Amniotic stem cell (primary cell): ENCODE results near the gene FXYD5.

Experiments used
- DNase-seq: peaks from one replicate; lab custom pipeline; 2025; lab: John Stamatoyannopoulos, UW

Gene FXYD5, protein sequence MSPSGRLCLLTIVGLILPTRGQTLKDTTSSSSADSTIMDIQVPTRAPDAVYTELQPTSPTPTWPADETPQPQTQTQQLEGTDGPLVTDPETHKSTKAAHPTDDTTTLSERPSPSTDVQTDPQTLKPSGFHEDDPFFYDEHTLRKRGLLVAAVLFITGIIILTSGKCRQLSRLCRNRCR

DNA sequence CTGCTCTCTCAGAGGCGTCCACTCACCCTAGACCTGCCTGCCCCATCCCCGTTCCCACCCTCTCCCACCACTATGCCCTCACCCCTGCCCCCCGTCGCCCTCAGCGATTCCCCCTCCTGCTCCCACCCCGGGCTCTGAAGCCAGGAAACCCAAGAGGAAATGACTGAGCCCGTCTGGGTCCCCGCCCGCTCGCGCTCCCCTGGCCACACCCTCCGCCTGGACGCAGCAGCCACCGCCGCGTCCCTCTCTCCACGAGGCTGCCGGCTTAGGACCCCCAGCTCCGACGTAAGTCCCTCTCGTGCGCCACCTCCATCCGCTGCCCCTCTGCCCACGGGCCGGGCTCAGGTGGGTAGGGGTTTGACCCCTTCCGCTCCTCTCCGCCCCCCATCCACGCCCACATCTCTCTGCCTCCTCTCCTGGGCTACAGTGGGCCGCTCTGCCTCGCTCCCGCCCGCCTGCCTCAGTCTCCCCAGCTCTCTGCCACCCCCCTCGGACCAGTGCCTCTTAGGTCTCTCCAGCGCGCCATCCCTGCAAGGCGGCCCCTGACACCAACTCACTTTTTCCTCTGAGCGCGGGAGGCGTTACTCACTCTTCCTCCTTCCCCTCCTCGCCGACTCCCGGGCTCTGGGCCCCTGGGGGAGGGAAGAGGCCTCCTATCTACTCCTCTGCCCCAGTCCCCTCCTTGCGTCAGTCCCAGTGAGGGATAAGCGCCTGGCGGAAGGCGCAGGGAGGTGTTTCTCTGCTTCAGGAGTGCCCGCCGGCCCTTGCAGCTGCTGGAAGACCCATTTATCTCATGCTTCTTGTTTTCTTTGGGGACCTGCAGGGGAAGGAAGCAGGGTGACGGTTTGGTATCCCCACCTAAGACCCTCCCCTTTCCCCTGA, at the start of gene FXYD5:
Gene FXYD5, plus strand, starts transcription at position 211 of the 882 bp plus-strand sequence. CDS start 816 bp downstream, outside the sequence.
- DNase-seq: peak; percentile 72

DNA sequence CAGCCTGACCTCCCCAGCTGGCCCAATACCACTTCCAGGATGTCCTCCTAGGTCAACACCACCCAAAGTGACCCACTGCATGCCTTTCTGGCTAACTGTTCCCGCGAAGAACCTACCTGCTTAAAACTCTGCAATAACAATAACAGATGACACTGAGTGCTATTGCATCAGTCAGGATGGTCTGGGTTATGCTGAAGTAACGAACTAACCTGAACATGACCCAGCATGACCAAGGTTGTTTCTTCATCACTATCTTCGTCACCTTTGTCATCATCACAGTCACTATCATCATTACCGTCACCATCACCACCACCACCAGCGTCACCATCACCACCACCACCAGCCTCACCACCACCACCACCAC, 49.5 kb upstream of the FXYD5 start:
- no peak for DNase-seq

DNA sequence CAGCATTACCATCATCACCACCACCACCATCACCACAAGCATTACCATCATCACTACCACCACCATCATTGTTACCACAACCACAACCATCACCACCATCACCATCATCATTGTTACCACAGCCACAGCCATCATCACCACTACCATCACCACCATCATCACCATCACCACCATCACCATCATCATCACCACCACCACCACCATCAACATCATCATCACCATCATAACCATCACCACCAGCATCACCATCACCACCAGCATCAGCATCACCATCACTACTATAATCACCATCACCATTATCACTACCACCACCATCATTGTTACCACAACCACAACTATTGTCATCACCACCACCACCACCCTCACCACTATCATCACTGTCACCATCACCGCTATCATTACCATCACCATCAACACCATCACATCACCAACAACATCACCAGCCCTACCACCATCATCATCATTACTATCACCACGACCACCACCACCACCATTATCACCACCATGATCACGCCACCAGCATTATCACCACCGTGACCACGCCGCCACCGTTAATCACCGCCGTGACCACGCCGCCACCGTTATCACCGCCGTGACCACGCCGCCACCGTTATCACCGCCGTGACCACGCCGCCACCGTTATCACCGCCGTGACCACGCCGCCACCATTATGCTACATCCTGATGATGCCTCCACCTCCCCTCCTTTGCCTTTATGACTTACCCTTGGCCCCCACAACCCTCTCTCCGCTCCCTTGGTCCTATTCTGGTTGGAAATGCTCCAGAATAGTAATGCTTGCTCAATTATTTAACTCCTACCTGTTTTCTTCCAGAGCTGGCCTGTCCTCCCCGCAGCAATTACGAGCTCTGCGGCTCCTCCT, 48.9 kb upstream of the FXYD5 start:
- DNase-seq: no peak

DNA sequence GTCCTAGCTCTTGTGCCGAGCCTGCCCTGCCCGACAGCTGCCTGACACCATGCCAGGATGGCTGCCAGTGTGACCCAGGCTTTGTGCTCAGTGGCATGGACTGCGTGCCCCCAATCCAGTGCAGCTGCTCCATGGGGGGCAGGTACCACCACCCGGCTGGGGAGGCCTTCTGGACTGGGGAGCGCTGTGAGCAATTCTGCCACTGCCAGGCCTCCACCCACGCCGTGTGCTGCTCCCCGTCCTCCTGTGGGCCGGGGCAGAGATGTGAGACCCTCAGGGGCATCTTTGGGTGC, 48.3 kb upstream of the FXYD5 start:
- no peak for DNase-seq

DNA sequence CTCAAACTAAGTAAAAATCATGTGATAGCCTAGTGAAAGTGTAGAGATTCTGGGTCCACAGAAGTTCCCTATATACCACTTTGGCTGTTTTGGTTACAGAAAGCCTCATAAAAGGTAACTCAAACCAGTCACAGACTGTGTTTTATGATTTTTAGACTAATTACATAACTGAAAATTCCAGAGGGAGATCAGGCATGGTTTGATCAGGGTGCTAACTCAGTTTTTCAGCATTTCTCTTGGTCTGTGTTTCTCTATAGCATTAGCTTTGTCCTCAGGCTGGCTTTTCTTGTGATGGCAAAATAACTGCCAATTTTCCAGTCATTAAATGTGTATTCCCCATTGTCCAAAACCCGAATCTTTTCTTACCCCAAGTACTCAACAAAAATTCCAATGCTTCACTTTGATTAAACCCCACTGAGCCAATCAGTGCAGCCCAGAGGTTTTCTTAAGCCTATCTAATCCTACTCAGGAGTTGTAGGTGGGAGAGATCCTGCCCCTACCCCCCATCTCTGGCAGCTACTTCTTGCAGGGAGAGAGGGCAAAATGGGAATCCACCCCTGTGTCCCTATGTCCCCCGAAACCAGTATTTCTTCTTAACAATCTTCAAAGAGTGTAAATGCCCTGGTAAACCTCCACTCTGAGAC, 47.5 kb upstream of the FXYD5 start:
- DNase-seq: no peak

DNA sequence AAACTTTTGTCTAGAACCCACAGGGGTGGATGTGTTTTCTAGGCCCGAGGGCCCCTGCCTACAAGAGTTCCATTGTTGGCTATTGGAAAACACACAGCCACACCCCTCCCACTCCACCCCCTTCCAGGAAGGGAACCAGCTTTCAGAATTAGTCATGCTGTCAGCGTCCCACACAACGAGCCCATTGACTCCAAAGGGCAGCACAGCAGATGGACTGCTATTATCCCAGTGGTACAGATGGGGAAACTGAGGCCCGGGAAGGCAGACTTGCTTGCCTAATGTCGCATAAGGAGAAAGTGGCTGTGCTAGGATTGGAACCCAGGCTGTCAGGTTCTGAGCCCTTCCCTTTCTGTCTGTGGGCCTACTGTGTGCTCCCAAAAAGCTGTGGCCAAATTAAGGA, 47.0 kb upstream of the FXYD5 start:
- DNase-seq: no peak

DNA sequence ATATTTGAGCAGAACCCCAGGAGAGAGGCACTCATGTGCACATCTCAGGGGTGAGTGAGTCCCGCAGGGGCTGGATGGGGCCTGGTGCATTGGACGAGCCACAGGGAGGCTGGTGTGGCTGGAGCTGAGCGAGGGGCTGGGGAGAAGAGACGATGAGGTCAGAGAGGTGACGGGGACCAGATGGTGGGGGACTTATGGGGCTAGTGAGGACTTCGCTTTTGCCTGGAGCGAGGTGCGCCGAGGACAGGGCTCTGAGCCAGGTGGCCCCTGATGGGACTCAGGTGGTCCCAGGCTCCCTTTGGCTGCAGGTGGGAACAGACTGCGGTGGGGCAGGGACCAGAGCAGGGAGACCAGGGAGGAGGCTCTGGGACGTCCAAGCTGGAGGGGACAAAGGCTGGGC, 45.8 kb upstream of the FXYD5 start:
- DNase-seq: no peak

DNA sequence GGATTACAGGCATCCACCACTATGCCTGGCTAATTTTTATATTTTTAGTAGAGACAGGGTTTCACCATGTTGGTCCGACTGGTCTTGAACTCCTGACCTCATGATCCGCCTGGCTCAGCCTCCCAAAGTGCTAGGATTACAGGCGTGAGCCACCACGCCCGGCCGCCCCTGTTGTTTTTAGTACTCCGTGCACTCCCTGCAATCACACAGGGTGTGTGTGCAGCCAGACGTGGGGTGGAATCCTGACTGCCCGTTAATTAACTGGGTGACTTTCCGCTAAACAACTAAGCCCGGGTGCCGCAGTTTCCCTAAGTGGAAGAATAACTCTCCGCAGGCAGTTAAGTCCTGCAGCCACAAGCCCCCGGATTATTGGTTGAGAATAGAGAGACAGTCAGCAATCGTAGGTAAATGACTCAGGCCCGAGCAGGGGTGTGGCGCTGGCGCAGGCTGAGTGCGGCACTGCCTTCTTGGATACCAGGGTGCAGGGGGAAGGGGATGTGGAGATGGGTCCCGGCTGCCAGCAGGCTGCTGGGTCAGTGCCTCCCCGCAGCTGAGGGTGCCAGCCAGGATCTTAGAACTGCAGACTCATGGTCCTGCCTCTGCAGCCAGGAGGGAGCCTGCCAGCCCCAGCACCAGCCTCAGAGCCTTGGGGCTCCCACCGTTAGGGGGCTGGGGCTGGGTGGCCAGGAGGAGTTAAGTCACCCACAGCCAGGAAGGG, 45.0 kb upstream of the FXYD5 start:
- DNase-seq: no peak

DNA sequence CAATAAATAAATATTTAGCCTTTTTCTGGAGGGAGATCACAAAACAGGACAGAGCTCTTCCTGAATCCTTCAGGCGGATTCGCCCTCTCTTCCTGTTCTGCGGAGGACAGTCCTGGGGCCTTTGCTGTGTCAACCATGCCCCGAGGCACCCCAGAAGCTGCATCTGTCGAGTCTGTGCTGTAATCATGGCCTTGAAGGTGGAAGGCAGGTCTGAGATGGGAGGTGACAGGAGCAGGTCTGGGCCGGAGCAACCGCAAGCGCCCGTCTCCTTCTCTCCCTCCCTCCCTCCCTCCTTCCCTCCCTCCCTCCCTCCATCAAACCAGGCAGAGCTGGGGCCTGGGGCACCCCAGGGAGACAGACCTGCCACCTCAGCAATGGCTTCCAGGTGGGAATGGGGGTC, 43.6 kb upstream of the FXYD5 start:
- no peak for DNase-seq

DNA sequence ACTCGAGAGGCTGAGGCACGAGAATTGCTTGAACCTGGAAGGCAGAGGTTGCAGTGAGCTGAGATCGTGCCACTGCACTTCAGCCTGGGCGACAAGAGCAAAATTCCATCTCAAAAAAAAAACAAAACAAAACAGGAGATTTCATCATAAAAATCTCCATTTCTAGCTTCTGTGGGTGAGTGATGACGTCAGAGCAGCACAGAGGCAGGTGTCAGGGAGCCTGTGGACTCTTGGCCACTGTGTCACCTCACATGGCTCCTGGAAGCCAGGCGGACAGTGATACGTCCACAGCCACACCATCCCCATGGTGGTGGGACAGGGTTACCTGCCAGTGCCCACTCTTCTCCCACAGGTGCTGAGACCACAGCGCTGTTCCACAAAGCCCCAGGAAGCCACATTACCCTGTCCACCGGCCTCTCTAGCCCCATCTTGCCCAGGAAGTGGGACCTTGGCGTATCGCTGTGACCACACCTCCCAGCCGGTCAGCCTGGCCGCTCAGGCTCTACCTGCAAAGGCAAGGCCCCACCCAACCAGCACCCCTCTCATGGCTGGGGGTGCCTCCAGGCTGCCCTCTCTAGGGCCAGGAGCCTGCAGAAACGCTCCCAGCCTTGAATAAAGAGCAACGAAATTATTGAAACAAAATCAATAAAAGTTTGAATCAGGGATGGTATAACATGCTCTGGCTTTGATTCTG, 41.4 kb upstream of the FXYD5 start:
- DNase-seq: no peak

DNA sequence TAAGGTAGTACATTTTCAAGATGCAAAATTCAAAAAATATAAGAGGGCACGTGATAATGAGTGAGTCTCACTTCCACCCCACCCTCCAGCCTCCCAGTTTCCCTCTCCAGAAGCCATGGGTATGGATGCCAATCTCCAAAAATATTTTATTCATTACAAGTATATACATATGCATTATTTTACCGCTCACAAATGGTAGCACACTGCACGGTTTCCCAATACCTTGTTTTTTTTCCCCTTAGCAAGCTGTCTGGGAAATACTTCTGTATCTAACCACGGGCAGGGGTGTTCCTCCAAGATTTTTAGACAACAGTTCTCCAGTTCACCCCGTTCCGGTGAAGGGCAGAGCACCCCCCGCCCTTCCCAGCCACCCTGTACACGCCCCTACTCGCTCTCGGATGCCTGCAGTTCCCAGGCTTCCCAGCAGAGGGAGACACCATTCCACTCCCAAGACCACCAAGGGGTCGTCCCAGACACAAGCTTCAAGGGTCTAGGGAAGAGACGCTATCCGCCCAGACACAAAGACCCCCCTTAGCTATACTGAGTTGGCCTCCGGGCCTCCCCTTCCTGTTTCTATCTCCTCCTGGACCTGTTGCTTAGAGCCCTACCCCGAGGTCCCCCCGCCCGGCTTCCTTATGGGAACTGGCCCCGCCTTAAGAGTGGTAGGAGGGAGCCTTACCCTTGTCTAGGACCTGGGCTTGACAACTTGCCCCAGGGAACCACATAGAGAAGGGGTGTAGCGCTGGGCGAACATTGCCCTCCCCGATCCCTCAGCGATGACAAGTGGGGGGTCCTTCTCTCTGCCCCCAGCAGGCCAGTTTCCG, 40.0 kb upstream of the FXYD5 start:
- no peak for DNase-seq

DNA sequence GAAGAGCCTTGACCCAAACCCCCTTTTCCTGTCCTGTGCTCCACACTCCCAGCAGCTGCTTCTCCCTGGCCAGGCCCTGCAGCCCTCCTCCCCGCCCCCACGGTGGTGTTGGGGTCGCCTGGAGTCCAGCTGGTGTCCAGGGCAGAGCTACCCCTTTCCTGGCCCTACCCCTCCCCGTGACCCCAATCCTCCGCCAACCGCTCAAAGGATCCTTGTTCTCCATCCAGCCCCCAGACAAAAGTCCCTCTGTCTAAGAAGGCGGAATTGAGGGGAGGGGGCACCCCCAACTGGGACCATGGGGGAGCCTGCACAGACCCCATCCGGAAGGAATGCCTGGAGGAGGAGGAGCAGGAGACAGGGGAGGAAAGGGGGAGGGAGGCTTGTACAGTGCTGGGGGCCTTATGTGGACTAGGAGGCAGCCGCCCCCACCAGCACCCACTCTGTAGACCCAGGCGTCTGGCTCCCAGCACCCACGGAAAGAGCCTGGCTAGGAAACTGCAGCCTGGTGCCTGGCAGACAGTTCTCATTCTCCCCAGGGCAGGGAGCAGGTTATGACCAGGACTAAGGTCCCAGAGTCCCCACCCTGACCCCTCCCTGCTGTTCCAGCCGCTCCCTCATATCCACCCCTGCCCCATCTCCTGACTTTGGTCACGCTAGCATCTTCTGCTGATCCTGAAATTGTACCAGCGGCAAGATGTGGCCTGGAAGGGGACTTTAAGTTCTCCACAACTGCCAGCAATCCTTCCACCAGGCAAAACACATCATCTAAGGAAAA, 39.2 kb upstream of the FXYD5 start, which contains the start of gene FXYD3:
Gene FXYD3, plus strand, starts transcription at position 647 of the 775 bp plus-strand sequence. CDS start 3,554 bp downstream, outside the sequence.
- no peak for DNase-seq

DNA sequence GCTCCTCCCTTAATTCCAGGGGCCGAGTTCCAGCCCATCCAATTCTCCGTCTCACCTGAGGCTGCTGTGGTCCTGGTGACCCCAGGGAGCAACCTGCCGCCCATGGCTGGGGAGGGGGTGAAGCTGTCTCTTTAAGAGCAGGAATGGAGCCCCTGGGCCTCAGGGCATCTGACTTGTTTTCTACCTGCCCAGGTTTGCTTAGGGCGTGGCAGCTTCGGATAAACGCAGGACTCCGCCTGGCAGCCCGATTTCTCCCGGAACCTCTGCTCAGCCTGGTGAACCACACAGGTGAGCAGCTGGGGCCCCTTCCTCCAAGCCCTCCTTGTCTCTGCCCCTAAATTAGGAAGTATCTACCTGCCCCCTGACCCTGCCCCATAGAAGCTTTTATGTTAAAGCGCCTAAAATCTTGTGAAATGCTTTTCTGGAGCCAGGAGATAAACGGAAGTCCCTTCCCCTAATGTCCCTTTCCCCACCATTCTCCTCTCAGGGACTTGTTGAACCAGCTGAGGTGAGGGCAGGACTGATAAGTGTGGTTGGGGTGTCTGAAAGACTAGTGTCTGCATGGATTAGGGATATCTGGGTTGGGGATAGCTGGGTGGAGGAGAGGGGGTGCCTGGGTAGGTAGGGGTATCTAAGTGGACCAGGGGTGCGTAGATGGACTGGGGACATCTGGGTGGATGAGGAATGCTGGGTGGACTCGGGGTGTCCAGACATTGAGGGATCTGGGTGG, 38.3 kb upstream of the FXYD5 start:
- no peak for DNase-seq

DNA sequence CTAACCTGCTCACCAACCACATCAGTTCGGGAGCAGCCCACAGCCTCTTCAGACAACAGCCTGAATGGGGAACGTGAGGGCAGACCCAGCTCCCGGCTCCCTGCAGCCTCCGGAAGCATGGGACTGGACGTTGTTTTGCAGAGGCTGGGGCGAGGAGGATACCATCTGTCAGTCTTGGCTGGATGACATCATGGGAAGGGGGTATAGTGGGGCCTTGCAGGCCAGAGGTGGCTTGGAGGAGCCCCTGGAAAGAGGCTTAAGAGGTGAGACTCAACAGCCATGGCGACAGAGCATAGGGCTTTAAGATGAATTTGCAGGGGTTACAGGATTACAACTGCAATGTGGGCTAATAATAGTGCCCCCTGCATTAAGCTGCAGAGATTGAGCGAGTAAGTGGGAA, 37.4 kb upstream of the FXYD5 start:
- DNase-seq: no peak

DNA sequence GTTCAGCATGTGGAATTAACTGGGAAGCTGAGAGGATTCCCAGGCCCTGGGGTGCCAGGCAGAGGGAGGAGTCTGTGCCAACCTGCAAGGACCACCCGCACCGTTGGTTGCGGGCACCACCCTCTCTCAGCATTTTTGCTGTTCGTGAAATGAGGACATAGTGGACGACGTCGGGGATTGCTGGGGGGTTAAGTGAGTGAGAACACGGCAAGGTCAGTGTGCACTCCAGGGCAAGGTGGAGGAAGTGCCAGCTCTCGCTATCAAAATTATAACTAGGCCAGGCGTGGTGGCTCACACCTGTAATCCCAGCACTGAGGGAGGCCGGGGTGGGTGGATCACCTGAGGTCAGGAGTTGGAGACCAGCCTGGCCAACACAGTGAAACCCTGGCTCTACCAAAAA, 36.7 kb upstream of the FXYD5 start:
- DNase-seq: no peak

DNA sequence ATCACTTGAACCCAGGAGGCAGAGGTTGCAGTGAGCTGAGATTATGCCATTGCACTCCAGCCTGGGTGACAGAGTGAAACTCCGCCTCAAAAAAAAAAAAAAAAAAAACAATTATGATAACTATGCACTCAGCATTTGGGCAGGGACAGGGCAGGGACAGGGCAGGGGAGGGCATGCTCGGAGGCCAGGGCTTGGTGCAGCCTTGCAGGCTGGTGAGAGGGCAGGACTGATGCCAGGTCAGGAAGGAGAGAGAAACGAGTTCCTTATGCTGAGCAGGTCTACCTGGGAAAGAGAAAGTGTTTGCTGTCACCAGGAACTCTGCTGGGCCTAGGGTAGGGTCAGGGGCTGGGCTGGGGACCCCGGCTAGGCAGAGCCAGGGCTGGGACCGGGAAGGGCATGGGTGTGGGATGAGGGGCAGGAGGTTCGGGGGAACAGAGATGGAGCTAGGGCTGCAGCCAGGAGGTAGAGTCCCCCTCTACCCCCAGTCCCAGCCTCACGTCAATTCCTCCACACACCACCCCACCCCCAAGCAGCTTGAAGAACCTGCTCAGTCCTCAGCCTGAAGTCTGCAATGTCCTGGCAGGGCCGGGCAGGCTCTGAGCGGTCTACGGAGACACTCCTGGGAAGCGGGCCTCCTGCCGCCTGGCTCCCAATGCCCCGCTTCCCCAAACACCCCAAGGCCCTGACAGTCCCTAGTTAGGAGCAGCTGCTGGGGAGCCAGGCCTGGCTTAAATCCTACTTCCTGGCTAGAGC, 36.1 kb upstream of the FXYD5 start:
- DNase-seq: no peak

DNA sequence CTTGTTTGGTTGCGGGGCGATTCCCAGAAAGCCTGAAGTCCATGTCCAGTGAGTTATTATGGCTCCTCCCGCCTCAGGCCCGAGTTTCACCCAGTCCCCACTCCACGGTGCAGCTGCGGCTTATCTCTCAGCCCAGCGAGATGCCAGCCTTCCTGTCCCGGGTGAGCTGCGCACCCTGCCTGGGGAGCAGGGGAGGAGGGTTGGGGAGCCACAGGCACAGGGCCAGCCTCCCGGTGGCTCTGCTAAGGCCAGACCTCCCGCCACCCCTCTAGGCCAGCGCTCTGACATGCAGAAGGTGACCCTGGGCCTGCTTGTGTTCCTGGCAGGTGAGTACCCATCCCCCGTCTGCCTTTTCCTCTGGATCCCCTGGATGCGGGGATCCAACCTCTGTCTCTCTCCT, 35.4 kb upstream of the FXYD5 start:
- no peak for DNase-seq

DNA sequence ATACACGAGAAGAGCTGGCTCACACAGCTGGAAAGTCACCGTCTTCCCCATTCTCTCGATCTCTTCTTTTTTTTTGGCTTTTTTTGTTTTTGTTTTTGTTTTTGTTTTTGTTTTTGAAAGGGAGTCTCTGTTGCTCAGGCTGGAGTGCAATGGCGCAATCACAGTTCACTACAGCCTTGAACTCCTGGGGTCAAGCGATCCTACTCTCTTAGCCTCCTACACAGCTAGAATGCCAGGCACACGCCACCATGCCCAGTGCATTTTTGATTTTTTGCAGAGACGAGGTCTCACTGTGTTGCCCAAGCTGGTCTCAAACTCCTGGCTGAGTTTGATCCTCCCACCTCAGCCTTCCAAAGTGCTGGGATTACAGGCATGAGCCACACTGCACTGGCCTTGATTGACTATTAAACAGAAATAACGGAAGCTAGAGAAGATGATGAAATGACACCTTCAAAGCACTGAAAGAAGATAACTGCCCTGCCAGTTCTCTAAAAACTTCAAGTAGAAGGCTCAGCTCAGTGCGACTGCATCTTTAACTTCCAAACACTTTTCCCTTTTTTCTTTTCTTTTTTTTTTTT, 34.9 kb upstream of the FXYD5 start:
- no peak for DNase-seq
